ENCODE results near the gene DUSP16. TPM values are rescaled to one million over a fixed set of nuclear protein-coding genes. Genes with fewer than 3 reads are reported as not detected.
"Not testable (repeated sequence)": the region's sequence is repeated elsewhere in the genome, so short reads cannot be mapped to it uniquely, and the experiment has no call there.

Gene DUSP16
- total RNA-seq, 1 donor from 2014 or later: 46.2 TPM

DNA sequence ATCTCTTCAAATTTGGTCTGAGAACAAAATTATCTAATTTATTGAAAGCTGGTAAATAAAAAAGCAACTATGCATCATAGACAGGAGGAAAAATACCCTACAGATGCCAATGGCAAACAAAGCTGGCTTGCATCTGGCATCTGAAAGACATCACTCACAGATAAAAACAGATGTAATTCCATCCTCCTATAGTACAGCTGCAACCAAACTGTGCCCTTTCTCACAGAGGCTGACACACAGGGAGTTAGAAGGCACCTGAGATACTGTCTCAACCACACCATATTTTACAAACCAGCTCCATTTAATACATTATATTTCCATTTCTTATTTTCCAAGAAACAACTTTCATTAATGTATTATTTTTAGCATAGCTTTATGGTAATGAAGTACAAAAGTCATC, 39.4 kb downstream of the DUSP16 start:
- DNase-seq (ENCODE audit: low spot score) (no peak), ATAC-seq (no peak)

DNA sequence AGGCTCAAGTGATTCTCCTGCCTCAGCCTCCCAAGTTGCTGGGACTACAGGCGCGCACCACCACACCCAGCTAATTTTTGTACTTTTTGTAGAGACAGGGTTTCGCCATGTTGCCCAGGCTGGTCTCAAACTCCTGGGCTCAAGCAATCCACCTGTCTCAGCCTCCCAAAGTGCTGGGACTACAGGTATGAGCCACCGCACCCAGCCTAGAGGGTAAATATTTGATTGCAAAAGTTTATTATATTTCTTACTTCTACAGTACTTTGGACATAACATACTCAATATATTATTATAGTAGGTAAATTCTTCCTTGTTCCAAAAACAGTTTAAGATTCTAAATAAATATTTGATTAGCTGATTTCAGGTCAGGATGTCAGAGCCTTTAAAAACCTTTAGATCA, 40.0 kb downstream of the DUSP16 start:
- not testable (repeated sequence) for DNase-seq (ENCODE audit: low spot score); ATAC-seq

DNA sequence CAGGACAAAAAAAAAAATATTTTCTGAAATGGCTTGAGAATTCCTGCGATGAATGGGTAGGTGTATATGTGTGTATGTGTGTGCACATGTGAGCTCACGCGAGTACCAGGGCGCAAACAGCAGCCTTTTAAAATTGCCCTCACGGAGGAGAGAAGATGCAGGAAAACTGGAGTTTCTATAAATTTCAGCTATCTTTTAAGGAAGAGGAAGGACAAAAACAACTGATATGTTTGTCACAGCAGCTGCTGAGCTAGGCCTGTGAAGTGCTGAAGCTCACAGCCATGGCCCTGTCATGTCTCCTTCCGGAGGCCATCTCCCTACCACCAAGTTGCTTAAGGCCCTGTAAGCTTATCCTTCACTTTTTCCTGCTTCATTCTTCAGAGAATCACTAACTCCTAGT, 40.8 kb downstream of the DUSP16 start:
- DNase-seq (ENCODE audit: low spot score) (no peak), ATAC-seq (peak; percentile 58)

DNA sequence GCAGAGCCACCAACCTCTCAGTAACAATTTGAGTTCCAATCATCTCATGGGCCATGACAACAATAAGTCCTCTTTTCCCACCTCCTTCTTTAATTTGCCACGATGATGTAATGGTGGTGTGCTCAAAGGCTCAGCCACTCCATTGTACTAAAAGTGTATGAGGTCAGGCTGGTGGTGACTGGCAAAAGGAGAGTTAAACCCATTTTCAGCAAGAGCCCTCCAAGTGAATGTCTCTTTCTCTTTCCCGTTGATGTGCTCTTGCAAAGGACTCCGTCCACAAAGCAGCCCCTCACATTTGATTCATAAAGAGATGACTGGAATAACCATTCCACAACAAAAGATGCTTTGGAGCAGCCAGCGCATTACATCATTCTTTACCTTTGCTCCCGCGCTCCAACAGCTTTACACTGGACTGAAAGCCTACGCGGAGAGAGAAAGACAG, 41.6 kb downstream of the DUSP16 start:
- peak; percentile 38 for ATAC-seq
- DNase-seq (ENCODE audit: low spot score): no peak

DNA sequence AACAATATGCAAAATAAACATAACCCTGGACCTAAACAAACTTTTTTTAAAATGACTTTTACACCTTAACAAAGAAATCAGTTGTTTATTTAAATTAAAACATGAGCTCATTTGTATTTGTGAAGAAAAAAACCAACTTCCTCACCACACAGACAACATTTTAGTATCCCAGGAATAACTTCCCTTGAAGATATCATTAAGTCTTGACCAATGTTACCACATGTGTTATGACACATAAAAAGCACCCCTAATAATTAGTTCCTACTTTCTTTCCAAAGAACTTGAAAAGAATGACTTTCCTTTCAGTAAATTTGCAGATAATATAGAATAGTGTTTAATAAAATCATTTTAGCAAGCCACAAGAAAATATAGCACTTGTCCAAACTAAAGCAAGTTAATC, 42.4 kb downstream of the DUSP16 start:
- no peak for DNase-seq (ENCODE audit: low spot score)
- ATAC-seq: no peak

DNA sequence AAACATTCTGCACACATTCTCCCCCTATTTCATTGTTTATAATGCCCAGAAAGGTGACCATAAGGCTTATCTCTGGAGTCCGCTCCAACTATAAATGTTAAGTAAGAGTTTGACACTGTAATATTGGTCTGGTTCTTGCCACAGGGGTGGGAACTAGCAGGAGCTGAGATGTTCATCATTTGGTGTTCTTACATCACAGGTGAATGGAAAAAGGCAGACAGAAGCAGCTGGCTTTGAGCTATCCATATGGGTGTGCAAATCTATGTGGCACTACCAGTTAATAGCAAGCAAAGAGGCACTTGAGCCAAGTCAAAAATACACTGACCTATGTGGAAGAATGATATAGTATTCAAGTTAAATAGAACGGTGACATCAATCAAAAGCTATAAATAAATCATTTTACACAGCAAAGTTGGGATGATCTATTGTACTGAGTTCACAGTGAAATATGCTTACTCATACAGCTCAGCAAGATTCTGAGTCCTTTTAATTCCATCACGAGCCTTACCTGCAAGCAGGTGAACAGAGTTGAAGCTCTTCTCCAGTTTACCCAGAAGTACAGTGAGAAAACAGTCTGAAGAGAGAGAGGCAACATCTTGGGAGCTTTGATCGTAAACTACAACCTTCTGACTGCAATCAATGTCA, 43.2 kb downstream of the DUSP16 start:
- ATAC-seq (no peak), DNase-seq (ENCODE audit: low spot score) (no peak)

DNA sequence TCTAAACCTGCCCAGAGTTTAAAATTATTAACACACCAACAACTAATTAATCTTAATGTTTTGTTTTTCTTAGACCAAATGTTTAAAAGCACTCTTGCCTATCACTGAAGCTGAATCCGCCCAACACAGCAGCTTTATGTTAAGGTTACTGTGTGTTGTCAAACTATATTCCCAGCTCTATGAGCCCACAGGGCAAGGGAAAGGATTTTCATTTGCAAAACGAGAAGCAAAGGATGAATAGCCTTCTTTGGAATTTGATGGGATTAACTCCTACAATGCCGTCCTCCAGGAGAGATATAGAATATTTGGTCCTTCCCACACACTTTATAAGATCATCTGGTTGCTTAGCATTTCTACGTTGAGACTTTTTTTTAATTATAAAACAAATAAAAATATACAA, 43.7 kb downstream of the DUSP16 start:
- no peak for DNase-seq (ENCODE audit: low spot score)
- no peak for ATAC-seq

DNA sequence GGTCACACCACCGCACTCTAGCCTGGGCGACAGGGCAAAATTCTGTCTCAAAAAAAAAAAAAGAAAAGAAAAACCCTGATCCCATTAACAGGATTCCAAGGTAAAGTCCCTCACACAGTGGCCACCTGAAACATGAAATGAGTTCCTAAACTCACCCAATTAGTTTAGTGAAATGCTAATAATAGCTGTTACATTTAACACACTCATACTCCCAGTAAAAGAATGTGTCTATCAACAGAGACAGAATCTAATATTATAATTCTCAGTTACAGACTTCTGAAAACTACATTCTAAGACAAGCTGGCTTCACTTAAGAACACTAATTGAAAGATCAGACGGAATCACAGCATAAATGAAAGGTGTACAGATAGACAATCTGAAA, 44.2 kb downstream of the DUSP16 start:
- ATAC-seq (no peak), DNase-seq (ENCODE audit: low spot score) (no peak)

DNA sequence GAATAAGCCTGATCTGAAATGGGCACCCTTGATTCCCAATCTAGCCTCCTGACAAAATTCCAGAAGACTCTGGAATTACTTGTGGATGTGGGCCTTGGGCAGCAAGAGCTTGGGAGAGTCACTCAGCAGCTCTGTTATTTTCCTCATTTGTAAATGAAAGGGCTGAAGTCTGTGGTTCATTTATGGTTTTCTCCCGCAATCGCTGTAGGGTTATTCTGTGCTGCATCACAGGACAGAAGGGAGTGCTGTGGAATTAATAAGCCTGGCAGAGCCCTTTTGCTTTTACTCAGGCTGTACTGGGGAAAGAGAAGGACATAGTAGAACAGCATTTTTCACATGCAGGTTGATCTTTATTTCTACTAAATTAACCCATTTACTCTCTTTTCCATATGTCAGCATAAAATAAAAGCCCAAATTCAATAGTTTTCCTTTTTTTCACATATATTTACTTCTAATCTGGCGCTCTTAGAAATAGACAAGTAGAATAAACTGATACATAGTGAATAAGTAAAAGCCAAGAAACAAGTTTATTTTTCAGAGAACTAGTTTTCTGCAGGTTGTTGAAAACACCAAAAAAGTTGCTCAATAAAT, 49.2 kb downstream of the DUSP16 start:
- DNase-seq (ENCODE audit: low spot score): no peak
- peak; percentile 25 for ATAC-seq

DNA sequence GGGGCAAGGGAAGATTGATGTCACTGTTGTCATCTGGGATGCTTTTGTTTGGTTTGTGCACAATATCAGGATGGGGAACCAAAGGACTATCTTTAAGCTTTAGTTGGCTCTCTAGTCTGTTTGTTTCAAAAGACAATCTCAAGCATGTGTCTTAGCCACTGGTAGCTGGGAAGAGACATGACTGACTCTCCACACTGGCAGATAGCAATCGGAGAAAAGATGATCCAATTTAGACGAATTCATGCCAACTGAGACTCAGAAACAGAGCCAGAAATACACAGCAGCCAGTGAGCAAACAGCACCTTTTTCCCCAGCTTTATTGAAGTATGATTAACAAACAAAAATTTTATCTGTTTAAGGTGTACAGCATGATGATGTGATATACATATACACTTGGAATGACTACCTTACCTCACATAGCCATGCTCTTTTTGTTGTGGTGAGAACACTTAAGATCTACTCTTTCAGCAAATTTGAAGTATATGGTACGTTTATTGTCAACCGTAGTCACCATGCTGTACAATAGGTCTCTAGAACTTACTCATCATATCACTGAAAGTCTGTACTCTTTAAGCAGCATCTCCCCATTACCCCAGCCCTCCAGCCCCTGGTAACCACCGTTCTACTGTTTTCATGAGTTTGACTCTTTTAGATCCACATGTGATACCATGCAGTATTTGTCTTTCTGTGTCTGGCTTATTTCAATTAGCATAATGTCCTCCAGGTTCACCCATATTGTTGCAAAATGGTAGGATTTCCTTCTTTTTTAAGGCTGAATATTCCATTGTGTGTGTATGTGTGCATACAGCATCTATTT, 50.6 kb downstream of the DUSP16 start:
- DNase-seq (ENCODE audit: low spot score) (no peak), ATAC-seq (peak; percentile 37)

DNA sequence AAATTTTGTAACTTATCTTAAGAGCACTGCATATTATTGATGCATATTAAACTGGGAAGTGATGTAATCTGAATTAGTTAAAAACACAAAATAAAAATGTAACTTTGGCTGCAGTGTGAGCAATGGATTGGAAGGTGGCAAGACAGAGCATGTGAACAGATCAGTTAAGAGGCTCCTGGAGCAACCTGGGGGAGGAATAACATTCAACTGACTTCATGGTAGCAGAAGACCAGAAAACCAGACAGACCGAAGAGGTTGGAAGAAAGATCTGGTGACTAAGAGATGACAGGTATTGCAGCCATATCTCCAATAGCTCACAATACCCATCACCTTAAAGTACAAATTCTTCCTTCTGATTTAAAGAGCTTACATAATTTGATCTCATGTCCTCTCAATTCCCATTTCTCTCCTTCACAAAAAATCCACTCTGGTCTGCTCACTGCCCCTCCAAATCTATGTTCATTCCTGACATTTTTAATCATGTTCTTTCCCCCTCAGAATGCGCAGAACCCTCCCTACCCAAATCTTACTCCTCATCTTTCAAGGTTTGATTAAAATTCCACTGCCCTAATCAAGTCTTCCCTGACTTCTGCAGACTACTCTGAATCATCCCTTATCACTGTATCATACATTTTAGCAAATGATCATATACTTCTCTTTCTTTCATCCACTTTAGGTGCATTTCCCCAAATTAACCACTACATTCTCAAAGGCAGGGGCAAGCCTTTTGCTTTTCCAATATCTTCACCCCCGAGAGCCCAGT, 51.5 kb downstream of the DUSP16 start:
- ATAC-seq (no peak), DNase-seq (ENCODE audit: low spot score) (no peak)

DNA sequence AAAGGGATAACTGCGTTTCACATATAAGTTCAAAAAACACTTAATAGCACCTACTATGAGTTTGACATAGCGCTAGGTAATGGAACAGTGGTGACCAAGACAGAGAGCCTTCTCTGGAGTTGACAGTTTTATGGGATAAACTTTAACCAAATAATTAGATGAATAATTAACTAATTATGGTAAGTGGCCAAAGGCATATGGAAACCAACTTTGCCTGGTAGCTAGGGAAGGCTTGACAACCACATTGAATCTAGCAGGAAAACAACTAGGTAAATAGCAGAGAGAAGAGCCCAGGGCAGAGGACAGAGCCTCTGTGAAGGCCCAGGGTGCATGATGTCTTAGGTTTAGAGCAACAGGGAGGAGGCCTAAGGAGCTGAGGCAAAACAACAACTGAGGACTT, 52.1 kb downstream of the DUSP16 start:
- DNase-seq (ENCODE audit: low spot score) (no peak), ATAC-seq (no peak)

DNA sequence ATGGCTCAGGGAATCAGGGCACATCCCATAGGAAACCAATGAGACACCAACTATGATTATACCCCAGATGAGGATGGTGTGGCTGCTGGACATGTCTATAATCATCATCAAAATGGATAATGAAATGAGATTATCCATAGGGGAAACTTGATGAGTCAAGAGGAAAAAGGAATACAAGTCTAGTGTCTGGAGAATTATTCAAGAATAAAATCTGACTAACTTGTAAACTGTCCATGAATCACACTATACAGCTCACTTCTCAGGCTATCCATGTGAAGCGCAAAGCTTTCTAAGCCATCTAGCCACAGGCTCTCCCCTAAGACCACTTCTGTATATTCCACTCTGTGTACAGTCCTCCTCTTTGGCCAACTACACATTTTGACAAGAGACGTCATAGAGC, 52.5 kb downstream of the DUSP16 start:
- ATAC-seq (no peak), DNase-seq (ENCODE audit: low spot score) (no peak)

DNA sequence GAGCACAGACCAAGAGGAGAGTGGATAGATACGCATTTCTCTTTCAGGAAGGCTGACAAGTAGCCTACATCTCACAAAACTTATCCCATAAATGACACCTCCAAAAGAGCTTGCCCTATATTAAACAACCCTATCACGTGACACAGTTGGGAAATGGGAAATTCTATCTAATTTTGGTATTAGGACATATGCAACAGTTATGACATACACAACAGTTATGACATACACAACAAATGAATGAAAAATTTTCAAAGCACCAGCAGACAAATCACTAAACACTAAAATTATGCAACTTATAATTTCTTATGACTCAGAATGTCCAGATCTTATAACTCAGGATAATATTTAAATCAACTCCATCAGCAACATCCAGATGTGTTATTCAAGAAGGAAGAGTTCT, 54.1 kb downstream of the DUSP16 start:
- no peak for DNase-seq (ENCODE audit: low spot score)
- no peak for ATAC-seq

DNA sequence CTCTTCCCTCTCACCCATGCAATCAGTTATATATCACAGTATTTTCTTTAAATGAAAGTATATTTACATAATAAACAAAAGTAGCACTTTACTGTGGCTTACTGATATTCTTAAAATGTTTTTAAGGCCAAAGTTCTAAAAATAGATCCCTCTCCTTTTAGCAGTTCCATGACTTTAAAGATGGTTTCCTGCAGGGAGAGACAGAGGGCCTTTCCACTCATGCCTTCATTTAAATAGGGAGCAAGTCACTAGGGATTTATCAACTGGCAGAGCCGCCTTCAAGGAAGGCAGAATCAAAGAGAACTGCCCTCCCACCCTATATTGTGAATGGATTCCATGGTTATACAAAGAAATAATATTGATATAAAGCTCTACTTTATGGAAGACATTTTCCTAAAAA, 55.5 kb downstream of the DUSP16 start:
- DNase-seq (ENCODE audit: low spot score): no peak
- ATAC-seq: no peak

DNA sequence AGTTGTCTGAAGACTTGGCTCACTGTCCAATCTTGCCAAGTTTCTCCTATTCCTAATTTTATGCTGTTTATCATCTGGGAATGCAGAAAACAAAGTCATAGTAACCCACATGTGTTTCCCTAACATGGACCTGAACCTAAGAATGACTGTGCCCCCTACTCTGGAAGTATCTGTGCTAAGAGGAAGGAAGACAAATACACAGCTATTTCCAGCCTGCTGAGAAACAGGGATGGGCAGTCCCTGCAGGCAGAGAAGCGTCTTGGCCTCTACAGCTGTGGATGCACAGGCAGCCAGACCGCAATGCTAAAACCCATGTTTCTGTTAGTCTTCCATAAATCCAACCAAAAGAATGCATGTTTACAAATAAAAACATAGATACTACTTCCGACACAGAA, 56.2 kb downstream of the DUSP16 start:
- peak; percentile 51 for ATAC-seq

DNA sequence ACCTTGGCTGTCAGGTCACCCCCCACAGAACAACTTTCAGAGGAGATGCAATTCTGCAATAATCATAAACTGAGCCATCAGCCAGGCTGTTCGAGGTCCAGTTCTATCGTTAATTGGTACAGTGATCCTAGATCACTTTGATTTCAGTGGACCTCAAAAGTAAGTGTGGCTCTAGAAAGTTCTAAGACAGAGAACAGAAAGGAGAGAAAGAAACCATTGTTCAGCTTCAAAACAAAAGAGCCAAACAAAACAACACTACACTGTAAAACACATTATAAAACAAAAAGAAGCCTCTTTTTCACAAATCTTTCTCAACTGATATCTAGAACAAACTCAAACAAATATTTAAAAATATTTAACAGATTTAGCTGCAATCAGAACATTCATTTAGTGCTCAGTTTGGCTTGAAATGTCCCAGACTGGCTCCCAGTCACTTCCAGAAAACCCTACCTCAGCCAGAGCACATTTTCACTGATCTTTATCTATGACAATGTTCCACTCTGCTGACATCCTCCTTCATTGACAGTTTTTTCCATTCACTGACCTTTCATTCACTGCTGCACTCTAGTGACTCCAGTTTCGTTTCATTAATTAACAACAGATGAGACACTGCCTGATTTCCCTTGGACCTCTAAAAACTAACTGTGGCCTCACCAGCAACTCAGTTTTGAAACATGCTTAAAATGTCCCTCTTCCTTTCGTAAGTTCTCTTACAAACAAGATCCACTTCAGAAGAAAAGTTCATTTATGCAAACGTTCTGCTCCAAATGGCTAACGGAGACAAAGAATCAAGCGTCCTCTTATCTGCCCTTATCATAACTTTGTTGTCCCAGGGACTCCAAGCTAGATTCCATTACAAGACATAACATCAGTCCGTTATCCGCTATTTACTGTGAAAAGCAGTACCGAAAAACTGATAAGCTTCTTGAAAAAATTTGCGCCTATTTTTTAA, 56.8 kb downstream of the DUSP16 start:
- no peak for DNase-seq (ENCODE audit: low spot score)
- ATAC-seq: peak; percentile 84

More for the DNA sequence above, 56.2 kb downstream of the DUSP16 start:
- no peak for DNase-seq (ENCODE audit: low spot score)

DNA sequence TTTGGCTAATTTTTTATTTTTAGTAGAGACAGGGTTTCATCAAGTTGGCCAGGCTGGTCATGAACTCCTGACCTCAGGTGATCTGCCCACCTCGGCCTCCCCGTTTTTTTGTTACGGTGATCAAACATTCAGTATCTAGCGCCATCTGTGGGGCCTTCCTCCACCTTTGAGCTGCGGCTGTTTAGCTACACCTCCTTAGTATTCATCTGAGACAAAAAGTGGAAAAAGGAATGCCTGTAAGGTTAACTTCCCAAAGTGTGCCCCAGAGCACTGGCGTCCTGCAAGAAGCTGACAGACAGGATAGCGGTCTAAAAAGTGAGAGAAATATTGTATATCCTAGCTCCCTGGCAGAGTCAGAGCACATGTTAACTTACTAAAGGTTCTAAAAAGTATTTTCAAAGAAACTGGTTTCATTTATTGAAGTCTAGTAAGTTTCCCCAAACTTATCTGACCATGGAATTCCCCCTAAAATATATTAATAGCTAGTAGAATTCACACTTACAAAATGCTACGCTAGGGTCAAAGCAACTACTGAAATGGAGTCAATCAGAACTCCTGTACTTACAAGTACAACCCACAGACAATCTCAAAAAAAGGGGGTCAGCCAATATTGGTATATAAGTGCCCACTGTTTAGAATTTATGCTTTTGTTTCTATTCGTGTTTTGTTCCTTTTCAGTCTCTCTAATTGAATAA, 59.1 kb downstream of the DUSP16 start:
- DNase-seq (ENCODE audit: low spot score): no peak

DNA sequence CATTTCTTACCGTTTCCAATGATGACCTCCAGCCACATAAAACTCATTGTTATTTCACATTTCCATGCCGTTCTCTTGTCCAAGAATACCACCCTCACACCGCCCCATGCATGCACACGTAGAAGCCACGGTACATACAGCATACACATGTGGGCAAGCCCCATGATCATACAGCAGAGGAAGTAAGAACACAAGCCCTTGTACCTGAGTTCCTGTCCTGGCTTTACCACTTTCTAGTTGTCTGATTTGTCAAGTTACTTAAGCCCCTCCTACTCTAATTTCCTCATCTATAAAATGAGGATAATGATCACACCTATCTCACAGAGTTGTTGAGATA, 59.9 kb downstream of the DUSP16 start:
- ATAC-seq: no peak

More for the DNA sequence above, 59.1 kb downstream of the DUSP16 start:
- no peak for ATAC-seq

More for the DNA sequence above, 59.9 kb downstream of the DUSP16 start:
- DNase-seq (ENCODE audit: low spot score): no peak
